K562 (cell line): ENCODE measurements around the gene MDM1. TPM values are rescaled to one million over a fixed set of nuclear protein-coding genes. Genes with fewer than 3 reads are reported as not detected.

ENCODE experiments used
- ATAC-seq: fragments of 200-7000 bp; cut with Tn5 transposase; 3 replicates; pipeline ENCODE4 v1.9.1; 2020; ENCODE audit warnings: moderate library complexity
- BruUV-seq: library from RNA; stranded (reverse); fragments of 400-500 nt; replicated peaks from 2 replicates; lab custom pipeline; 2021; lab: Mats Ljungman, UMichigan
- CTCF ChIA-PET: fragments of 300-600 bp; formaldehyde crosslinking; extraction: SDS; loops from one replicate; lab custom pipeline; 2021; ENCODE audit warnings: low intra/inter-chr PET ratio; lab: Yijun Ruan, JAX
- POLR2A ChIA-PET: fragments of 300-600, 350-650 bp; sonication (Branson Sonifier 250); formaldehyde crosslinking; extraction: SDS; loops from one replicate; lab custom pipeline; 2021; ENCODE audit warnings: antibody characterized with exemption, inconsistent platforms; lab: Yijun Ruan, JAX
- DNase-seq, 4 experiments: peaks; one replicate each; pipeline versions ENCODE4 v3.0.0 to v3.0.0-alpha.2; 2011 to 2018; ENCODE audit warnings: low spot score in 3 of 4, mixed read lengths in 3 of 4; ENCODE audit errors: extremely low read depth in 1 of 4
- FAIRE-seq: peaks from 2 replicates; lab custom pipeline; 2011; peaks lifted over from hg19 to GRCh38; lab: Jason Lieb, UNC
- H2AFZ ChIP-seq: 2 replicates; pipeline ENCODE4 v1.6.0; 2011; ENCODE audit warnings: low read depth, low read length, control low read depth, inconsistent platforms
- H3K27ac ChIP-seq: fragments of 200-600 bp; 3 replicates; pipeline ENCODE4 v1.8.0; 2011; ENCODE audit warnings: low read depth, mild to moderate bottlenecking, control low read depth, inconsistent platforms, low read length, moderate library complexity, mixed read lengths; ENCODE audit errors: extremely low read depth
- H3K27me3 ChIP-seq, 2 experiments: fragments of 300-600 bp in 1 of 2; 2 replicates in 1 of 2; 3 replicates in 1 of 2; pipeline versions ENCODE4 v1.6.0 to v1.8.0; 2011; ENCODE audit warnings: inconsistent platforms in 2 of 2, low read length in 2 of 2, mild to moderate bottlenecking in 1 of 2, mixed read lengths in 1 of 2, moderate library complexity in 1 of 2; ENCODE audit not compliant: control insufficient read depth in 2 of 2, insufficient read depth in 2 of 2
- H3K36me3 ChIP-seq: fragments of 300-600 bp; 3 replicates; pipeline ENCODE4 v1.8.0; 2011; ENCODE audit warnings: mild to moderate bottlenecking, low read length, inconsistent platforms; ENCODE audit not compliant: control insufficient read depth, insufficient read depth
- H3K4me1 ChIP-seq, 2 experiments: fragments of 200-600 bp in 1 of 2; replicated peaks in 1 of 2; 2 replicates in 1 of 2; 3 replicates in 1 of 2; pipeline versions ENCODE4 v1.5.1 to v1.8.0; 2011; ENCODE audit warnings: inconsistent platforms in 2 of 2, low read length in 2 of 2, mild to moderate bottlenecking in 1 of 2, mixed read lengths in 1 of 2, moderate library complexity in 1 of 2; ENCODE audit not compliant: control insufficient read depth in 2 of 2, insufficient read depth in 2 of 2
- H3K4me2 ChIP-seq: 2 replicates; pipeline ENCODE4 v1.6.1; 2011; ENCODE audit warnings: low read length, control low read depth, inconsistent platforms, mixed read lengths; ENCODE audit not compliant: insufficient read depth
- H3K4me3 ChIP-seq: fragments of 200-600 bp; sonication (generic), shearing (Covaris generic); 2 replicates; pipeline ENCODE4 v1.5.1; 2016; ENCODE audit warnings: control low read depth, inconsistent platforms
- H3K79me2 ChIP-seq: fragments of 200-600 bp; 3 replicates; pipeline ENCODE4 v1.8.0; 2011; ENCODE audit warnings: low read length, inconsistent platforms; ENCODE audit not compliant: control insufficient read depth, insufficient read depth
- H3K9ac ChIP-seq, 2 experiments: 2 replicates each; pipeline versions ENCODE4 v1.6.0 to v1.6.1; 2011; ENCODE audit warnings: low read depth in 2 of 2, low read length in 2 of 2, control low read depth in 1 of 2, inconsistent platforms in 1 of 2, mild to moderate bottlenecking in 1 of 2, mixed read lengths in 1 of 2; ENCODE audit not compliant: insufficient read depth in 1 of 2
- H3K9me1 ChIP-seq: one replicate; pipeline ENCODE4 v1.6.0; 2011; ENCODE audit warnings: inconsistent platforms, mild to moderate bottlenecking, low read length, moderate library complexity; ENCODE audit not compliant: control insufficient read depth, insufficient read depth
- H3K9me3 ChIP-seq: replicated peaks from 2 replicates; pipeline ENCODE4 v1.5.1; 2011; ENCODE audit warnings: low read depth, low read length, inconsistent platforms; ENCODE audit not compliant: control insufficient read depth, insufficient read depth
- H4K20me1 ChIP-seq: replicated peaks from 2 replicates; pipeline ENCODE4 v1.6.1; 2011; ENCODE audit warnings: low read length, inconsistent platforms, mixed read lengths; ENCODE audit not compliant: control insufficient read depth, insufficient read depth
- SPI1 ChIP-seq: IDR thresholded peaks from 2 replicates; pipeline ENCODE4 v1.6.1; 2011; ENCODE audit warnings: low read depth, low read length, control low read depth, borderline replicate concordance
- ZNF592 ChIP-seq: fragments of 450-650 bp; IDR thresholded peaks from 2 replicates; pipeline ENCODE4 v1.6.1; 2017; ENCODE audit warnings: antibody characterized with exemption, mild to moderate bottlenecking
- whole genome bisulfite sequencing: fragments of 100-300 bp; shearing (Covaris generic); methylation state at CpG from one replicate; pipeline ENCODE4 v1.1.6; 2016; ENCODE audit warnings: low coverage, mixed read lengths; ENCODE audit not compliant: insufficient coverage; ENCODE audit errors: missing lambda C conversion rate; 5-methylcytosine and 5-hydroxymethylcytosine counted together
- in situ Hi-C: fragments of 300-500 bp; cut with MboI; formaldehyde crosslinking; loops from 4 replicates; pipeline ENCODE4 v1.15.0; 2018; ENCODE audit warnings: inconsistent platforms, mixed read lengths
- intact Hi-C: fragments of 100-400 bp; cut with micrococcal nuclease; formaldehyde crosslinking; loops from 2 replicates; pipeline ENCODE4 v1.14.2; 2022
- polyA plus RNA-seq, 8 experiments: library from polyadenylated mRNA; depleted of rRNA in 4 of 8; stranded (reverse) in 5 of 8; unstranded in 3 of 8; fragments of >200 nt; fragmentation: Nextera tagmentation in 2 of 8; fragmentation: Illumina TruSeq in 1 of 8; extraction: Ambion mirVana in 2 of 8; extraction: Trizol in 1 of 8; gene quantifications; 2 replicates each; pipeline versions ENCODE4 v1.2.1 to v1.2.3, GENCODE V29; 2011 to 2014; ENCODE audit warnings: inconsistent platforms in 1 of 8, missing spikeins in 1 of 8
- total RNA-seq, 7 experiments: library from RNA; depleted of rRNA in 6 of 7; stranded (reverse); fragments of >200 nt in 6 of 7; fragmentation: Illumina TruSeq in 2 of 7; extraction: Trizol in 2 of 7; gene quantifications; 2 replicates each; pipeline versions ENCODE4 v1.2.1 to v1.2.3, GENCODE V29; 2011 to 2021; ENCODE audit warnings: low replicate concordance in 1 of 7

MDM1 gene
- total and polyA plus RNA-seq, 9 of the 15 experiments (the other 6 are each of a cell fraction or from before 2014, with no cell fraction given), result 7.5 to 16.8 (median 13.1) TPM

- in situ Hi-C loops, result no loop called here
- POLR2A ChIA-PET, result no interaction called here
These were observed 26.9 kb downstream of the MDM1 start for GRCh38 chr12:68305278-68305677.

More at GRCh38 chr12:68305278-68305677, 26.9 kb downstream of the MDM1 start:
- Histone ChIP-seq H3K27ac (no peak overlapping the region), H2AFZ (no peak overlapping the region), H3K27me3 (no peaks in the 10 kb centered on the region), H3K9me1 (no peaks in the 10 kb centered on the region), H3K36me3 (peaks cover 3% of the 10 kb centered on the region; the same call in 1 of the 3 replicates), H3K4me1 (no peaks in the 10 kb centered on the region), H3K9ac (no peak overlapping the region), H3K9me3 (no peaks in the 10 kb centered on the region), H3K4me2 (no peak overlapping the region), H3K4me3 (no peak overlapping the region), H3K79me2 (no peaks in the 10 kb centered on the region), H4K20me1 (no peaks in the 10 kb centered on the region)
- no TSS peak for BruUV-seq
- FAIRE-seq (no peak), ATAC-seq (no peak), DNase-seq (no peak)
- intact Hi-C loops, result no loop called here
- 11% methylated on average over 3 of the region's 3 CpGs for WGBS
- CTCF ChIA-PET, result no interaction called here
- TF ChIP-seq ZNF592 (no peak), SPI1 (peak; percentile 79)
